T-helper 9 cell (primary cell): Measurements from ENCODE around the gene CDK1.
"Not testable (repeated sequence)": the region's sequence is repeated elsewhere in the genome, so short reads cannot be mapped to it uniquely, and the experiment has no call there.

Experiments used
- DNase-seq: peaks from one replicate; pipeline ENCODE4 v3.0.0-alpha.2; 2020

Gene CDK1

GRCh38 chr10:60818134-60818770 is 40.0 kb downstream of the CDK1 start:
- DNase-seq = no peak

- no peak for DNase-seq
Measured at GRCh38 chr10:60819271-60819670, 41.0 kb downstream of the CDK1 start.

GRCh38 chr10:60820093-60820754 is 41.9 kb downstream of the CDK1 start:
- DNase-seq = no peak

GRCh38 chr10:60821656-60822055 is 43.4 kb downstream of the CDK1 start:
- no peak for DNase-seq

- DNase-seq = no peak
Measured at GRCh38 chr10:60822809-60823208, 44.5 kb downstream of the CDK1 start.

- no peak for DNase-seq
Measured at GRCh38 chr10:60823324-60823723, 45.0 kb downstream of the CDK1 start.

- DNase-seq = no peak
Measured at GRCh38 chr10:60825520-60825919, 47.2 kb downstream of the CDK1 start.

- no peak for DNase-seq
Measured at GRCh38 chr10:60827791-60828488, 49.7 kb downstream of the CDK1 start.

- DNase-seq = no peak
Measured at GRCh38 chr10:60828489-60828852, 50.2 kb downstream of the CDK1 start.

GRCh38 chr10:60832136-60832535 is 53.9 kb downstream of the CDK1 start:
- DNase-seq = not testable (repeated sequence)

- no peak for DNase-seq
Measured at GRCh38 chr10:60834401-60834800, 56.1 kb downstream of the CDK1 start.

GRCh38 chr10:60835049-60835448 is 56.8 kb downstream of the CDK1 start:
- no peak for DNase-seq

- not testable (repeated sequence) for DNase-seq
Measured at GRCh38 chr10:60841227-60841626, 62.9 kb downstream of the CDK1 start.

- DNase-seq = no peak
Measured at GRCh38 chr10:60842694-60843093, 64.4 kb downstream of the CDK1 start.
